ENCODE results near the gene TRMT61B. TPM values are rescaled to one million over a fixed set of nuclear protein-coding genes. Genes with fewer than 3 reads are reported as not detected.

The TRMT61B gene
- total RNA-seq, 1 experiment from 2014 or later, result 21.7 TPM

GRCh38 chr2:28855193-28855592 is 14.9 kb downstream of the TRMT61B start:
- no peaks in the 10 kb centered on the region for H3K9me2 ChIP-seq (replicated peaks; ENCODE audit: low read length)
- H2AFZ ChIP-seq (ENCODE audit: low read length), result no peak overlapping the region
- H3K79me2 ChIP-seq (ENCODE audit: low read length), result no peaks in the 10 kb centered on the region
- H3K9ac ChIP-seq (ENCODE audit: low read length), result no peak overlapping the region
- DNase-seq, result peak; percentile 58
- no TSS peak for BruUV-seq (replicated peaks)
- H3K4me1 ChIP-seq (ENCODE audit: insufficient read depth, low read length), result peaks cover 11% of the 10 kb centered on the region
- CTCF ChIA-PET, result no interaction called here
- no peak overlapping the region for H3K4me3 ChIP-seq (ENCODE audit: low read length)
- peak; percentile 100 for ATAC-seq
- no peaks in the 10 kb centered on the region for H3K9me3 ChIP-seq (ENCODE audit: low read length)
- intact Hi-C loops (cut with micrococcal nuclease), result loop anchor here (2.0 to 5.0 kb wide), 2 partner anchors 34 to 47 kb away; no protein-coding TSS in a partner anchor
- no peaks in the 10 kb centered on the region for H3F3A ChIP-seq (ENCODE audit: low read length, unreplicated experiment)
- peak overlapping the region; percentile 7; the same call in 1 of the 2 replicates for H3K4me2 ChIP-seq (ENCODE audit: low read length)
- H3K36me3 ChIP-seq (ENCODE audit: low read depth, low read length), result no peaks in the 10 kb centered on the region; the same call in 1 of the 2 replicates
- POLR2A ChIA-PET (ENCODE audit: unreplicated experiment), result interaction anchor here (0.6 kb wide), 1 partner anchor 10 kb away, joined by 4 read pairs; no protein-coding TSS in a partner anchor
- H3K27me3 ChIP-seq (ENCODE audit: low read length), result no peaks in the 10 kb centered on the region
- peak overlapping the region; percentile 60 for H3K27ac ChIP-seq (ENCODE audit: low read length)
- no peaks in the 10 kb centered on the region for H4K20me1 ChIP-seq (ENCODE audit: low read length)
- no peak for TF ChIP-seq EZH2 (IDR thresholded peaks at IDR 0.05; ENCODE audit: low read length, unreplicated experiment)
- TF ChIP-seq CTCF (conservative IDR thresholded peaks at IDR 0.05; ENCODE audit: low read depth, low read length), result no peak
- no peak for TF ChIP-seq EZH2phosphoT487 (IDR thresholded peaks at IDR 0.05; ENCODE audit: borderline replicate concordance, low read length)

- Histone ChIP-seq H3K36me3 (ENCODE audit: low read depth, low read length) (no peaks in the 10 kb centered on the region), H3K9me3 (ENCODE audit: low read length) (no peaks in the 10 kb centered on the region), H3K79me2 (ENCODE audit: low read length) (no peaks in the 10 kb centered on the region), H3K4me1 (ENCODE audit: insufficient read depth, low read length) (no peaks in the 10 kb centered on the region), H3K27ac (ENCODE audit: low read length) (no peak overlapping the region), H3K4me2 (ENCODE audit: low read length) (no peak overlapping the region), H3K4me3 (ENCODE audit: low read length) (no peak overlapping the region), H3K9ac (ENCODE audit: low read length) (no peak overlapping the region), H3F3A (ENCODE audit: low read length, unreplicated experiment) (no peaks in the 10 kb centered on the region), H2AFZ (ENCODE audit: low read length) (no peak overlapping the region), H4K20me1 (ENCODE audit: low read length) (no peaks in the 10 kb centered on the region), H3K9me2 (replicated peaks; ENCODE audit: low read length) (no peaks in the 10 kb centered on the region), H3K27me3 (ENCODE audit: low read length) (no peaks in the 10 kb centered on the region)
- CTCF ChIA-PET, result no interaction called here
- POLR2A ChIA-PET (ENCODE audit: unreplicated experiment), result no interaction called here
- intact Hi-C loops (cut with micrococcal nuclease), result no loop called here
- DNase-seq (no peak), ATAC-seq (no peak)
- TF ChIP-seq CTCF (conservative IDR thresholded peaks at IDR 0.05; ENCODE audit: low read depth, low read length) (no peak), EZH2 (IDR thresholded peaks at IDR 0.05; ENCODE audit: low read length, unreplicated experiment) (no peak), EZH2phosphoT487 (IDR thresholded peaks at IDR 0.05; ENCODE audit: borderline replicate concordance, low read length) (no peak)
- no TSS peak for BruUV-seq (replicated peaks)
These were observed 28.1 kb downstream of the TRMT61B start for GRCh38 chr2:28842042-28842441.

DNA sequence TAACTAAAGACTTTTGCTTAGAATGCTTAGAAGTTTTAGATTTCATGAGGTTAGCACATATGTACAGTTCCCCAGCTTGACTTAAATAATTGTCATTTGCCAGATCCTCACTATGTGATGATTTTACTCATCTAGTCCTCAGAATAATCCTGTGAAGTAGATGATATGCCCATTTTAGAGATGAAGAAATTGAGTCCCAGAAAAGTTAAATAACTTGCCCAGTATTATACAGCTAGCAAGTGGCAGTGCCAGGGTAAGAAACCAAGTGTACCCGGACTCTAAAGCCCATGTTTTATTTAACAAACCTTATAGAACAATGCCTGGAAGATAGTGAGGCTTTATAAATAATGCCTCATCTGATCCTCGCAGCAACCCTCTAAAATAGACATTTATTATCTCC is 31.1 kb downstream of the TRMT61B start:
- Histone ChIP-seq H3F3A (ENCODE audit: low read length, unreplicated experiment) (no peaks in the 10 kb centered on the region), H3K79me2 (ENCODE audit: low read length) (no peaks in the 10 kb centered on the region), H4K20me1 (ENCODE audit: low read length) (no peaks in the 10 kb centered on the region), H3K9ac (ENCODE audit: low read length) (no peak overlapping the region), H3K4me2 (ENCODE audit: low read length) (no peak overlapping the region), H3K9me3 (ENCODE audit: low read length) (no peaks in the 10 kb centered on the region), H3K4me3 (ENCODE audit: low read length) (no peak overlapping the region), H3K27me3 (ENCODE audit: low read length) (no peaks in the 10 kb centered on the region), H2AFZ (ENCODE audit: low read length) (no peak overlapping the region), H3K27ac (ENCODE audit: low read length) (no peak overlapping the region), H3K9me2 (replicated peaks; ENCODE audit: low read length) (no peaks in the 10 kb centered on the region), H3K36me3 (ENCODE audit: low read depth, low read length) (no peaks in the 10 kb centered on the region), H3K4me1 (ENCODE audit: insufficient read depth, low read length) (no peaks in the 10 kb centered on the region)
- TF ChIP-seq EZH2phosphoT487 (IDR thresholded peaks at IDR 0.05; ENCODE audit: borderline replicate concordance, low read length), result no peak
- TF ChIP-seq EZH2 (IDR thresholded peaks at IDR 0.05; ENCODE audit: low read length, unreplicated experiment), result no peak
- TF ChIP-seq CTCF (conservative IDR thresholded peaks at IDR 0.05; ENCODE audit: low read depth, low read length), result no peak
- POLR2A ChIA-PET (ENCODE audit: unreplicated experiment), result no interaction called here
- BruUV-seq (replicated peaks), result no TSS peak
- intact Hi-C loops (cut with micrococcal nuclease), result no loop called here
- DNase-seq, result no peak
- CTCF ChIA-PET, result interaction anchor here (0.8 kb wide), 1 partner anchor 113 kb away, joined by 3 read pairs; no protein-coding TSS in a partner anchor
- no peak for ATAC-seq
